HEK293 (cell line): ENCODE measurements around the gene EEF1AKMT1.

Experiments used
- CTCF ChIA-PET: fragments of 350-600 bp; formaldehyde crosslinking; extraction: SDS; loops from one replicate; lab custom pipeline; 2021; ENCODE audit warnings: antibody characterized with exemption; lab: Yijun Ruan, JAX
- POLR2A ChIA-PET: fragments of 300-600 bp; formaldehyde crosslinking; extraction: SDS; loops from one replicate; lab custom pipeline; 2020; ENCODE audit warnings: antibody characterized with exemption, inconsistent platforms; lab: Yijun Ruan, JAX
- H3K27ac ChIP-seq: fragments of 200-500 bp; sonication (Bioruptor generic); 2 replicates; pipeline ENCODE4 v1.5.1; 2014; ENCODE audit warnings: low read depth, low read length, control low read depth, inconsistent platforms; ENCODE audit errors: extremely low read depth
- H3K36me3 ChIP-seq, 2 experiments: fragments of 200-500 bp in 1 of 2; sonication (Bioruptor generic) in 1 of 2; 1 replicate in 1 of 2; 2 replicates in 1 of 2; pipeline ENCODE4 v1.5.1; 2014 to 2017; ENCODE audit warnings: inconsistent platforms in 2 of 2, low read length in 2 of 2; ENCODE audit not compliant: control insufficient read depth in 2 of 2, insufficient read depth in 1 of 2
- H3K4me1 ChIP-seq: fragments of 200-500 bp; sonication (Bioruptor generic); 2 replicates; pipeline ENCODE4 v1.5.1; 2014; ENCODE audit warnings: mild to moderate bottlenecking, low read length, inconsistent platforms; ENCODE audit not compliant: control insufficient read depth, insufficient read depth
- H3K4me3 ChIP-seq: 2 replicates; pipeline ENCODE4 v1.5.1; 2011; ENCODE audit warnings: low read depth, mild to moderate bottlenecking, control low read depth, low read length, moderate library complexity
- H3K9me3 ChIP-seq: fragments of 200-500 bp; sonication (Bioruptor generic); 2 replicates; pipeline ENCODE4 v1.5.1; 2014; ENCODE audit warnings: low read depth, low read length, inconsistent platforms; ENCODE audit not compliant: control insufficient read depth, insufficient read depth
- GLIS1 ChIP-seq: fragments of 450-650 bp; formaldehyde crosslinking; IDR thresholded peaks from 2 replicates; pipeline ENCODE4 v1.5.1; 2016; ENCODE audit warnings: missing biosample characterization, missing genetic modification characterization
- HOXC10 ChIP-seq: sonication (generic); formaldehyde crosslinking; IDR thresholded peaks from 2 replicates; pipeline ENCODE4 v1.8.1; 2023; ENCODE audit warnings: mild to moderate bottlenecking, missing genetic modification reagents
- KLF8 ChIP-seq: fragments of 450-650 bp; formaldehyde crosslinking; IDR thresholded peaks from 2 replicates; pipeline ENCODE4 v1.5.1; 2016; ENCODE audit warnings: missing biosample characterization, missing genetic modification characterization
- PATZ1 ChIP-seq: fragments of 450-650 bp; formaldehyde crosslinking; IDR thresholded peaks from 2 replicates; pipeline ENCODE4 v1.5.1; 2016; ENCODE audit warnings: missing biosample characterization, missing genetic modification characterization
- TSHZ1 ChIP-seq: fragments of 450-650 bp; formaldehyde crosslinking; IDR thresholded peaks from 2 replicates; pipeline ENCODE4 v1.5.1; 2016; ENCODE audit warnings: missing biosample characterization, missing genetic modification characterization, borderline replicate concordance
- WT1 ChIP-seq: fragments of 450-650 bp; formaldehyde crosslinking; IDR thresholded peaks from 2 replicates; pipeline ENCODE4 v1.5.1; 2016; ENCODE audit warnings: missing biosample characterization, missing genetic modification characterization
- ZBTB17 ChIP-seq: fragments of 450-650 bp; formaldehyde crosslinking; IDR thresholded peaks from 2 replicates; pipeline ENCODE4 v1.5.1; 2016; ENCODE audit warnings: missing biosample characterization, missing genetic modification characterization
- ZBTB49 ChIP-seq: fragments of 450-650 bp; formaldehyde crosslinking; IDR thresholded peaks from 2 replicates; pipeline ENCODE4 v1.5.1; 2016; ENCODE audit warnings: missing biosample characterization, missing genetic modification characterization, low read depth
- ZBTB7A ChIP-seq: fragments of 450-650 bp; formaldehyde crosslinking; IDR thresholded peaks from 2 replicates; pipeline ENCODE4 v1.5.1; 2016; ENCODE audit warnings: low read depth, missing biosample characterization, missing genetic modification characterization
- ZFP37 ChIP-seq: fragments of 450-650 bp; formaldehyde crosslinking; IDR thresholded peaks from 2 replicates; pipeline ENCODE4 v1.5.1; 2016; ENCODE audit warnings: missing biosample characterization, missing genetic modification characterization
- ZIC2 ChIP-seq: fragments of 450-650 bp; formaldehyde crosslinking; IDR thresholded peaks from 2 replicates; pipeline ENCODE4 v1.5.1; 2016; ENCODE audit warnings: missing biosample characterization, missing genetic modification characterization
- ZNF174 ChIP-seq: fragments of 450-650 bp; formaldehyde crosslinking; IDR thresholded peaks from 2 replicates; pipeline ENCODE4 v1.5.0; 2017; ENCODE audit warnings: missing biosample characterization, mild to moderate bottlenecking, missing genetic modification characterization
- ZNF266 ChIP-seq: fragments of 450-650 bp; formaldehyde crosslinking; IDR thresholded peaks from 2 replicates; pipeline ENCODE4 v1.5.1; 2016; ENCODE audit warnings: missing biosample characterization, missing genetic modification characterization, low read depth
- ZNF292 ChIP-seq: fragments of 450-650 bp; formaldehyde crosslinking; IDR thresholded peaks from 2 replicates; pipeline ENCODE4 v1.5.1; 2016; ENCODE audit warnings: low read depth, missing biosample characterization, missing genetic modification characterization, borderline replicate concordance
- ZNF324 ChIP-seq: fragments of 450-650 bp; formaldehyde crosslinking; IDR thresholded peaks from 2 replicates; pipeline ENCODE4 v1.5.1; 2016; ENCODE audit warnings: missing biosample characterization, missing genetic modification characterization
- ZNF362 ChIP-seq: fragments of 450-650 bp; formaldehyde crosslinking; IDR thresholded peaks from 2 replicates; pipeline ENCODE4 v1.5.1; 2016; ENCODE audit warnings: missing biosample characterization, missing genetic modification characterization
- ZNF366 ChIP-seq: fragments of 450-650 bp; formaldehyde crosslinking; conservative IDR thresholded peaks from 2 replicates; pipeline ENCODE4 v1.5.1; 2016; ENCODE audit warnings: missing biosample characterization, missing genetic modification characterization
- ZNF404 ChIP-seq: fragments of 450-650 bp; formaldehyde crosslinking; IDR thresholded peaks from 2 replicates; pipeline ENCODE4 v1.5.1; 2017; ENCODE audit warnings: missing biosample characterization, missing genetic modification characterization
- ZNF530 ChIP-seq: fragments of 450-650 bp; formaldehyde crosslinking; IDR thresholded peaks from 2 replicates; pipeline ENCODE4 v1.5.1; 2016; ENCODE audit warnings: low read depth, missing biosample characterization, missing genetic modification characterization
- ZNF544 ChIP-seq: fragments of 450-650 bp; formaldehyde crosslinking; IDR thresholded peaks from 2 replicates; pipeline ENCODE4 v1.5.0; 2017; ENCODE audit warnings: missing biosample characterization, missing genetic modification characterization
- ZNF621 ChIP-seq: fragments of 450-650 bp; formaldehyde crosslinking; IDR thresholded peaks from 2 replicates; pipeline ENCODE4 v1.5.1; 2017; ENCODE audit warnings: missing biosample characterization, missing genetic modification characterization
- ZNF626 ChIP-seq: fragments of 450-650 bp; sonication (Bioruptor Pico); formaldehyde crosslinking; IDR thresholded peaks from 2 replicates; pipeline ENCODE4 v1.5.1; 2018; ENCODE audit warnings: missing biosample characterization, missing genetic modification characterization, inconsistent platforms
- ZNF76 ChIP-seq: fragments of 450-650 bp; formaldehyde crosslinking; IDR thresholded peaks from 2 replicates; pipeline ENCODE4; 2016; ENCODE audit warnings: low read depth, missing biosample characterization, missing genetic modification characterization, borderline replicate concordance
- ZNF792 ChIP-seq: fragments of 450-650 bp; formaldehyde crosslinking; IDR thresholded peaks from 2 replicates; pipeline ENCODE4 v1.5.1; 2016; ENCODE audit warnings: missing biosample characterization, missing genetic modification characterization
- ZSCAN23 ChIP-seq: fragments of 450-650 bp; formaldehyde crosslinking; IDR thresholded peaks from 2 replicates; pipeline ENCODE4 v1.5.1; 2016; ENCODE audit warnings: missing biosample characterization, missing genetic modification characterization

EEF1AKMT1 gene

GRCh38 chr13:20729633-20730585, 43.9 kb downstream of the EEF1AKMT1 start:
- TF ChIP-seq ZNF530 (tag by site-specific recombination) = no peak
- no peak for TF ChIP-seq ZNF626 (tag by site-specific recombination)
- TF ChIP-seq ZNF621 = no peak
- no peak for TF ChIP-seq ZNF792 (tag by site-specific recombination)
- no peak for TF ChIP-seq TSHZ1
- TF ChIP-seq KLF8 (tag by site-specific recombination) = no peak
- TF ChIP-seq ZBTB49 = no peak
- TF ChIP-seq ZNF324 (tag by site-specific recombination) = no peak
- TF ChIP-seq ZBTB17 (tag by site-specific recombination) = no peak
- TF ChIP-seq ZNF404 (tag by site-specific recombination) = no peak
- TF ChIP-seq ZNF76 = no peak
- TF ChIP-seq PATZ1 (tag by site-specific recombination) = no peak
- H3K36me3 ChIP-seq = no peaks in the 10 kb centered on the region
- no peak overlapping the region for H3K4me3 ChIP-seq
- H3K9me3 ChIP-seq = no peaks in the 10 kb centered on the region
- ChIA-PET POLR2A (no interaction called here), CTCF (no interaction called here)
- H3K4me1 ChIP-seq = no peaks in the 10 kb centered on the region
- no peak overlapping the region for H3K27ac ChIP-seq

- ChIA-PET POLR2A (no interaction called here), CTCF (interaction anchor here (0.9 kb wide), 1 partner anchor 37 kb away, joined by 3 read pairs; no protein-coding TSS in a partner anchor)
- Histone ChIP-seq H3K36me3 (no peaks in the 10 kb centered on the region), H3K4me1 (no peaks in the 10 kb centered on the region), H3K4me3 (no peak overlapping the region), H3K27ac (no peak overlapping the region), H3K9me3 (no peaks in the 10 kb centered on the region)
- TF ChIP-seq ZFP37 (tag by site-specific recombination) (no peak), ZIC2 (tag by site-specific recombination) (no peak), GLIS1 (tag by site-specific recombination) (no peak), ZNF544 (tag by site-specific recombination) (no peak), HOXC10 (CRISPR knock-in tag) (no peak), ZNF292 (tag by site-specific recombination) (no peak), ZNF366 (tag by site-specific recombination) (no peak), WT1 (no peak), ZNF174 (no peak), ZSCAN23 (tag by site-specific recombination) (no peak), ZNF362 (tag by site-specific recombination) (no peak), ZBTB7A (tag by site-specific recombination) (no peak), ZNF266 (tag by site-specific recombination) (no peak)
Measured at GRCh38 chr13:20728579-20729311, 45.0 kb downstream of the EEF1AKMT1 start.
